ENCODE measurements around the gene RBM47. TPM values are rescaled to one million over a fixed set of nuclear protein-coding genes. Genes with fewer than 3 reads are reported as not detected.
A peak's percentile ranks its signal among the peaks of the same experiment; 100 is the strongest.
"Not testable (repeated sequence)": the region's sequence is repeated elsewhere in the genome, so short reads cannot be mapped to it uniquely, and the experiment has no call there.

Gene RBM47
- total RNA-seq, 4 donors from 2014 or later: 200 to 369 (median 323) TPM

DNA sequence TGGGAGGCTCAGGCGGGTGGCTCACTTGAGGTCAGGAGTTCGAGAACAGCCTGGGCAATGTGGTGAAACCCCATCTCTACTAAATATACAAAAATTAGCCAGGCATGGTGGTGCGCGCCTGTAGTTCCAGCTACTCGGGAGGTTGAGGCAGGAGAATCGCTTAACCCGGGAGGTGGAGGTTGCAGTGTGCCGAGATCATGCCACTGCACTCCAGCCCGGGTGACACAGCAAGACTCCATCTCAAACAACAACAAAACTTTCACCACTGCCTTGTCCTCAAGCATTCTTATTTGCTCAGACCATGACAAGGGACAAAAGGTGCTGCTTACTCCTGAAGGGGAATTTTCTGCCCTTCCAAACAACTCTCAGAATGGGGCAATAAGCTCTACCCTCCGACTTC, 194.4 kb downstream of the RBM47 start:
- 69 to 70% methylated on average over 10 of the region's 10 CpGs for WGBS, 2 donors
- TF ChIP-seq POLR2A (IDR thresholded peaks at IDR 0.05): peak in 1 of 2 donors; percentile 33
- H3K9me3 ChIP-seq; H3K4me3 ChIP-seq (replicated peaks in 1 of 3); intact Hi-C loops (cut with DNase I); H3K27me3 ChIP-seq: not testable (repeated sequence)
- Histone ChIP-seq H3K36me3 (peaks cover 14 to 26% of the 10 kb centered on the region in 2 donors), H3K4me1 (peaks cover 28 to 46% of the 10 kb centered on the region in 2 donors), H3K27ac (peak overlapping the region; percentile 79 to 94 (median 79))
- peak; percentile 58 to 61 for DNase-seq

DNA sequence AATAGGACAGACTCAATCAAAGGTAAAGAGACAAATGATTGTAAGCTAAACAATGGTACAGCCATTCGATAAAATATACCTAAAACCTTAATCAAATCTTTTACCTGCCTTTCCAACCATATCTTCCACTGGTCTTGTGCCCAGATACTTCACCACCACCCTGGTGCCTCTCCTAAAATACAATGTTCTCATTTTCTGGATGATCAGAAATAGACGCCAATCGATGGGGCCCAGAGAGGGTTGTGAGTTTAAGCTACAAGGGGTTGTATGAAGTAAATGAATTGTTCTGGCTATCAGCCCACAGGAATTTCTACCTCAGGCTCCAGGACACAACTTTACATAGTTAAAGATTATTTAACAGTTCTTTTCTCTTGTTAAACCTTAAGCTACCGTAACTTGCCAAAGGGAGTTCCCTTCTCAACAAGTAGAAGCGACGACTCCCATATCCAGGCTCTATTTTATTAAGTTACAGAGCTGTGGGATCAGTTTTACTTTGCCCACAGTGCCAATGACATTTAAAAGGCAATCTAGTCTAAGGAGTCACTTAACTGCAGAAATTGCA, 195.5 kb downstream of the RBM47 start:
- Histone ChIP-seq H3K27me3 (no peaks in the 10 kb centered on the region), H3K9me3 (no peaks in the 10 kb centered on the region), H3K27ac (peak overlapping the region; percentile 79 to 94 (median 79)), H3K36me3 (peaks cover 14 to 26% of the 10 kb centered on the region in 2 donors), H3K4me3 (replicated peaks in 1 of 3) (no peak overlapping the region), H3K4me1 (peaks cover 28 to 38% of the 10 kb centered on the region in 2 donors)
- TF ChIP-seq, protein P1, sequence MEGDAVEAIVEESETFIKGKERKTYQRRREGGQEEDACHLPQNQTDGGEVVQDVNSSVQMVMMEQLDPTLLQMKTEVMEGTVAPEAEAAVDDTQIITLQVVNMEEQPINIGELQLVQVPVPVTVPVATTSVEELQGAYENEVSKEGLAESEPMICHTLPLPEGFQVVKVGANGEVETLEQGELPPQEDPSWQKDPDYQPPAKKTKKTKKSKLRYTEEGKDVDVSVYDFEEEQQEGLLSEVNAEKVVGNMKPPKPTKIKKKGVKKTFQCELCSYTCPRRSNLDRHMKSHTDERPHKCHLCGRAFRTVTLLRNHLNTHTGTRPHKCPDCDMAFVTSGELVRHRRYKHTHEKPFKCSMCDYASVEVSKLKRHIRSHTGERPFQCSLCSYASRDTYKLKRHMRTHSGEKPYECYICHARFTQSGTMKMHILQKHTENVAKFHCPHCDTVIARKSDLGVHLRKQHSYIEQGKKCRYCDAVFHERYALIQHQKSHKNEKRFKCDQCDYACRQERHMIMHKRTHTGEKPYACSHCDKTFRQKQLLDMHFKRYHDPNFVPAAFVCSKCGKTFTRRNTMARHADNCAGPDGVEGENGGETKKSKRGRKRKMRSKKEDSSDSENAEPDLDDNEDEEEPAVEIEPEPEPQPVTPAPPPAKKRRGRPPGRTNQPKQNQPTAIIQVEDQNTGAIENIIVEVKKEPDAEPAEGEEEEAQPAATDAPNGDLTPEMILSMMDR (IDR thresholded peaks at IDR 0.05): no peak
- peak in 1 of 2 donors; percentile 26 for TF ChIP-seq POLR2A (IDR thresholded peaks at IDR 0.05)
- DNase-seq: peak; percentile 55 to 64
- WGBS, 2 donors: 36 to 43% methylated on average over 6 of the region's 6 CpGs
- intact Hi-C loops (cut with DNase I): no loop called here

DNA sequence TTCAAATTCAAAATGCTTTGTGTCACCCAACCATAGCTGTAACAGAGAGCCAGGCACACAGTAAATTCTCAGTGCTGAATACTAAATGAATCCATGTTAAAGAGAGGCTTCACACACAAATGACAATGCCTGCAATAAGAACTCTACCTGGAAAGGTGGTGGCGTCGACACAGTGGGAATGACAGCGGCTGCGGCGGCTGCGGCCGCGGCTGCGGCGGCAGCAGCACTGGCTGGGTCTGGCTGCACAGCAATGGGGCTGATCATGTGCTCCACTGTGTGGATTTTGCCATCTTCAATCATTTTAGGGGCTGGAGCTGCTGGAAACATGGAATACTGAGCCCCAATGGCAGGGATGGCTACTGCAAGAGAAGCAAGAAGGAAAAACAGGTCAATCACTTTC, 197.2 kb downstream of the RBM47 start:
- Histone ChIP-seq H3K27ac (peak overlapping the region in 2 of 3 donors; percentile 79 to 94), H3K9me3 (no peaks in the 10 kb centered on the region), H3K36me3 (peaks cover 2 to 15% of the 10 kb centered on the region in 2 donors), H3K27me3 (no peaks in the 10 kb centered on the region), H3K4me1 (peaks cover 37 to 51% of the 10 kb centered on the region in 2 donors), H3K4me3 (replicated peaks in 1 of 3) (no peak overlapping the region)
- intact Hi-C loops (cut with DNase I): no loop called here
- TF ChIP-seq, protein P1 (IDR thresholded peaks at IDR 0.05): no peak
- TF ChIP-seq POLR2A (IDR thresholded peaks at IDR 0.05): no peak
- no peak for DNase-seq
- WGBS, 2 donors: 96 to 97% methylated on average over 10 of the region's 10 CpGs

DNA sequence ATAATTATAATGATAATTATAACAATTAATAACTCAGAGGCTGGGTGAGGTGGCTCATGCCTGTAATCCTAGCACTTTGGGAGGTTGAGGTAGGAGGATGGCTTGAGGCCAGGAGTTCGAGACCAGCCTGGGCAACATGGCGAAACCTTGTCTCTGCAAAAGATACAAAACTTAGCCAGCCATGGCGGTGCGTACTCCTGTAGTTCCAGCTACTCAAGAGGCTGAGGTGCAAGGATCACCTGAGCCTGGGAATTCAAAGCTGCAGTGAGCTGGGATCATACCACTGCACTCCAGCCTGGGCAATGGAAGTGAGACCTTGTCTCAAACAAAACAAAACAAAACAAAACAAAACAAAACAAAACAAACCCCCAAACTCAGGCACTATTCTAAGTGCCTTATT, 201.8 kb downstream of the RBM47 start:
- WGBS, 2 donors: 31 to 43% methylated on average over 4 of the region's 4 CpGs
- intact Hi-C loops (cut with DNase I): not testable (repeated sequence)

DNA sequence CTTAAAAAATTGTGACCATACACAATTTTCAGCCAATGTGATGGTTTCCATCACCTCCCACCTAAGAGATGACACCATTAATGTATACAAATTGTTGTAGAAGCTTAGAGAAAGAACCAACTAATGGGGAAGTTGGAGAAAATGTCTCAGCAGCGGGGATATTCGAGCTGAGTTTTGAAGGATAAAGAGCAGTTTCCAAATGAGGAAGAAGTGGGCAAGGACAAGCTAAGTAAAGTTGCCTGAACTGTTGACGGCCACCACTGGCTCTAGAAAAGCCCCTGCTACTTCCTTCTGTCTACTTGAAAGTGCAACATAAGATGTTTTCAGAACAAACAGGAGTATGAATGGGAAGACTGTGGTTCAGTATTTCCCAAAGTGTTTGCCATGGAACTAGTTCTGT, 202.5 kb downstream of the RBM47 start:
- H3K4me1 ChIP-seq: peaks cover 16 to 27% of the 10 kb centered on the region in 2 donors
- H3K27me3 ChIP-seq: no peaks in the 10 kb centered on the region
- peak overlapping the region; percentile 31 to 91 (median 57) for H3K27ac ChIP-seq
- H3K9me3 ChIP-seq: no peaks in the 10 kb centered on the region
- TF ChIP-seq, protein P1 (IDR thresholded peaks at IDR 0.05): no peak
- no peak for TF ChIP-seq POLR2A (IDR thresholded peaks at IDR 0.05)
- H3K36me3 ChIP-seq: peaks cover 4 to 16% of the 10 kb centered on the region in 2 donors
- WGBS, 2 donors: 70 to 83% methylated on average over 3 of the region's 3 CpGs
- intact Hi-C loops (cut with DNase I): no loop called here
- DNase-seq: no peak
- H3K4me3 ChIP-seq (replicated peaks in 1 of 3): no peak overlapping the region

More for the DNA sequence above, 201.8 kb downstream of the RBM47 start:
- peak; percentile 80 to 87 for DNase-seq
- peaks cover 12 to 16% of the 10 kb centered on the region in 2 donors for H3K36me3 ChIP-seq
- not testable (repeated sequence) for H3K9me3 ChIP-seq; H3K27me3 ChIP-seq; H3K4me3 ChIP-seq (replicated peaks in 1 of 3)
- H3K4me1 ChIP-seq: peaks cover 16 to 27% of the 10 kb centered on the region in 2 donors
- TF ChIP-seq POLR2A (IDR thresholded peaks at IDR 0.05): peak in 1 of 2 donors; percentile 17
- peak overlapping the region; percentile 31 to 91 (median 57) for H3K27ac ChIP-seq

DNA sequence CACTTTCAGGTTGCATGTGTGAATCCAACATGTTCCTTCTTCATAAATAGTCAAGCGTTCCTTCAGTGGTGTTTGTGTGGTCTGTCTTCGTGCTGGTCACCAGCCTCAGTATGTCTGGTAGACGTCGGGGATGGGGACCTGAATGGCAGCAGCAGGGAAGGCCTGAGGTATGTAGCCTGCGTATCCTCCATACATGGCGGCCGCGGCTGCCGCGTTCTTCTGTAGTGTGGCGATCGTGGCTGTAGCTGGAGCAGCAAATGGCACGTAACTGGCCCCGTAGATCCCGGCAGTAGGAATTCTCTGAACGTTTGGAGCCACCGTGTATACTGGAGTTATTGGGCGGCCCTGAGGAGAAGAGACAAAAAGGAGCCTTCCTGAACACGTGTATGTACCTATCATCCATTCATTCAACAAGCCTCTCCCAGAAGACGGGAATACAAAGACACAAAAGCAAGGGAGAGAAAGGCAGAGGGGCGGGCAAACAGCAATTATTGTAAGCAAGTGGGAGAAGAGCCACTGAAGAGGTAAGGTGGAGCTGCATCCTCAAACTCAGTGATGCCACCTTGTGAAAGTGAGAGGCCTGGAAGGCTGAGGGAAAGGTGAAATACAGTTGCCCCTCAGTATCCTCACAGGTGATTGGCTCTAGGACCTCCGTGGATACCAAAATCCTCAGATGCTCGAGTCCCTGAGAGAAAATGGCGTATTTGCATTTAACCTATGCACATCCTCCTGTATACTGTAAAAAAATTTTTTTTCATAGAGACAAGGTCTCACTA, 203.7 kb downstream of the RBM47 start:
- intact Hi-C loops (cut with DNase I): no loop called here
- H3K9me3 ChIP-seq: no peaks in the 10 kb centered on the region
- no peaks in the 10 kb centered on the region for H3K27me3 ChIP-seq
- no peak overlapping the region for H3K4me3 ChIP-seq (replicated peaks in 1 of 3)
- peak overlapping the region in 1 of 3 donors; percentile 91 for H3K27ac ChIP-seq
- TF ChIP-seq POLR2A (IDR thresholded peaks at IDR 0.05): no peak
- TF ChIP-seq, protein P1 (IDR thresholded peaks at IDR 0.05): no peak
- peaks cover 16 to 27% of the 10 kb centered on the region in 2 donors for H3K4me1 ChIP-seq
- 94 to 96% methylated on average over 24 of the region's 24 CpGs for WGBS, 2 donors
- peaks cover 0 to 16% of the 10 kb centered on the region in 2 donors for H3K36me3 ChIP-seq
- DNase-seq: no peak

Data from thyroid gland (tissue), 4 donors.